ENCODE measurements around the gene MAP3K10.

GRCh38 chr19:40236366-40236765 lies 45.1 kb downstream of the MAP3K10 start:
- TF ChIP-seq CTCF (conservative IDR thresholded peaks at IDR 0.05; ENCODE audit: low read depth, low read length) (no peak), EZH2phosphoT487 (IDR thresholded peaks at IDR 0.05; ENCODE audit: borderline replicate concordance, low read length) (no peak), EZH2 (IDR thresholded peaks at IDR 0.05; ENCODE audit: low read length, unreplicated experiment) (no peak)
